ENCODE measurements around the gene CLDN25.

Gene CLDN25

GRCh38 chr11:113808931-113809330 lies 29.3 kb downstream of the CLDN25 start:
- DNase-seq (ENCODE audit: low spot score), result no peak

- DNase-seq (ENCODE audit: low spot score), result no peak
These were observed 34.6 kb downstream of the CLDN25 start for GRCh38 chr11:113814181-113814580.

GRCh38 chr11:113817162-113817561 lies 37.6 kb downstream of the CLDN25 start:
- DNase-seq (ENCODE audit: low spot score), result no peak

GRCh38 chr11:113817626-113818025 lies 38.0 kb downstream of the CLDN25 start:
- no peak for DNase-seq (ENCODE audit: low spot score)

- no peak for DNase-seq (ENCODE audit: low spot score)
These were observed 38.8 kb downstream of the CLDN25 start for GRCh38 chr11:113818426-113818825.

GRCh38 chr11:113827477-113827876 lies 47.9 kb downstream of the CLDN25 start:
- no peak for DNase-seq (ENCODE audit: low spot score)

GRCh38 chr11:113828191-113828590 lies 48.6 kb downstream of the CLDN25 start:
- DNase-seq (ENCODE audit: low spot score), result no peak

GRCh38 chr11:113829751-113830150 lies 50.2 kb downstream of the CLDN25 start:
- DNase-seq (ENCODE audit: low spot score), result no peak

Measured in ecto neural progenitor cell (in vitro differentiated cells).